Transverse colon (tissue), 4 donors: ENCODE results near the gene TCL1B. TPM values are rescaled to one million over a fixed set of nuclear protein-coding genes. Genes with fewer than 3 reads are reported as not detected.

Experiments used
- DNase-seq: peaks from one replicate; pipeline ENCODE4 v3.0.0-alpha.2; 2019
- H3K27ac ChIP-seq, 4 donors: fragments of 200-600 bp; sonication (generic); 2 replicates each; pipeline ENCODE4 v1.5.1; 2016 to 2018; ENCODE audit warnings: inconsistent platforms in 4 of 4
- H3K27me3 ChIP-seq: fragments of 200-600 bp; sonication (generic); 2 replicates; pipeline ENCODE4 v1.5.1; 2017; ENCODE audit warnings: inconsistent platforms
- H3K36me3 ChIP-seq, 4 donors: fragments of 200-600 bp; sonication (generic); 2 replicates each; pipeline ENCODE4 v1.5.1; 2017 to 2019; ENCODE audit warnings: inconsistent platforms in 4 of 4
- H3K4me1 ChIP-seq, 4 donors: fragments of 200-600 bp; sonication (generic); 2 replicates each; pipeline ENCODE4 v1.5.1; 2017 to 2020; ENCODE audit warnings: inconsistent platforms in 4 of 4
- H3K4me3 ChIP-seq, 4 donors: fragments of 200-600 bp; sonication (generic); 1 replicate in 1 of 4; 2 replicates in 3 of 4; pipeline versions ENCODE4 v1.5.1 to v1.6.1; 2017 to 2019; ENCODE audit warnings: inconsistent platforms in 4 of 4
- H3K9me3 ChIP-seq, 2 donors: fragments of 200-600 bp; sonication (generic); 2 replicates each; pipeline ENCODE4 v1.5.1; 2017 to 2019; ENCODE audit warnings: inconsistent platforms in 2 of 2
- CTCF ChIP-seq, 5 experiments: fragments of 200-600 bp in 3 of 5; fragments of 450-650 bp in 2 of 5; sonication (generic) in 3 of 5; IDR thresholded peaks; 1 replicate in 2 of 5; 2 replicates in 3 of 5; pipeline ENCODE4 v1.5.1; 2016 to 2017; ENCODE audit warnings: antibody characterized with exemption in 5 of 5, inconsistent platforms in 3 of 5, mild to moderate bottlenecking in 2 of 5, moderate library complexity in 1 of 5
- EP300 ChIP-seq: sonication (generic); formaldehyde crosslinking; IDR thresholded peaks from one replicate; pipeline ENCODE4 v1.6.1; 2017; ENCODE audit warnings: antibody characterized with exemption, low read depth
- POLR2A ChIP-seq: fragments of 450-650 bp; IDR thresholded peaks from one replicate; pipeline ENCODE4 v1.6.1; 2016; ENCODE audit warnings: antibody characterized with exemption, mild to moderate bottlenecking, moderate library complexity
- POLR2AphosphoS5 ChIP-seq, 3 donors: sonication (generic); formaldehyde crosslinking; IDR thresholded peaks; one replicate each; pipeline ENCODE4 v1.6.1; 2016; ENCODE audit warnings: antibody characterized with exemption in 3 of 3
- WGBS, 2 donors: methylation state at CpG; one replicate each; pipeline ENCODE4 v1.1.5; 2018; ENCODE audit warnings: low coverage in 1 of 2; 5-methylcytosine and 5-hydroxymethylcytosine counted together
- in situ Hi-C, 4 donors: fragments of 200-750 bp; cut with MboI; loops; one replicate each; pipeline versions ENCODE4 v1.15.0 to v1.15.1; 2017; ENCODE audit warnings: low sequenced_read_pairs in 3 of 4, low pct_ligation_motif_present in 1 of 4, low pct_unique_long_range_greater_than_20kb in 1 of 4
- intact Hi-C: fragments of 100-400 bp; cut with DNase I; formaldehyde crosslinking; loops from one replicate; pipeline ENCODE4 v1.15.1; 2023; ENCODE audit warnings: low total_unique reads
- total RNA-seq, 4 donors: library from RNA; depleted of rRNA; stranded (reverse); fragments of >200 nt; gene quantifications; one replicate each; pipeline ENCODE4 v1.1.0, GENCODE V29; 2016

TCL1B gene
- total RNA-seq, 4 donors from 2014 or later, result 0.64 TPM; not detected in 3

- no peak overlapping the region for H3K4me3 ChIP-seq
- in situ Hi-C loops (no loop called here), intact Hi-C loops (no loop called here)
- TF ChIP-seq EP300 (no peak), POLR2A (no peak), CTCF (IDR thresholded peaks at IDR 0.05) (no peak), POLR2AphosphoS5 (IDR thresholded peaks at IDR 0.05) (no peak)
- no peak for DNase-seq
- H3K27ac ChIP-seq, result no peak overlapping the region
- no peaks in the 10 kb centered on the region for H3K9me3 ChIP-seq
- H3K36me3 ChIP-seq, result no peaks in the 10 kb centered on the region
- 42 to 61% methylated on average over 2 to 5 of the region's 5 CpGs for WGBS, 2 donors
- H3K4me1 ChIP-seq, result no peaks in the 10 kb centered on the region
- H3K27me3 ChIP-seq, result peaks cover 5% of the 10 kb centered on the region
These were observed 9.7 kb downstream of the TCL1B start for GRCh38 chr14:95695913-95696312.

- in situ Hi-C loops (no loop called here), intact Hi-C loops (no loop called here)
- H3K9me3 ChIP-seq, result no peaks in the 10 kb centered on the region
- DNase-seq, result no peak
- no peak overlapping the region for H3K27ac ChIP-seq
- peaks cover 14% of the 10 kb centered on the region for H3K27me3 ChIP-seq
- 66 to 73% methylated on average over 9 to 15 of the region's 15 CpGs for WGBS, 2 donors
- H3K36me3 ChIP-seq, result no peaks in the 10 kb centered on the region
- H3K4me3 ChIP-seq, result no peak overlapping the region
- TF ChIP-seq POLR2A (no peak), POLR2AphosphoS5 (IDR thresholded peaks at IDR 0.05) (no peak), CTCF (IDR thresholded peaks at IDR 0.05) (no peak), EP300 (no peak)
- no peaks in the 10 kb centered on the region for H3K4me1 ChIP-seq
These were observed 10.5 kb downstream of the TCL1B start for GRCh38 chr14:95696741-95697140.

- Histone ChIP-seq H3K4me1 (no peaks in the 10 kb centered on the region), H3K27ac (no peak overlapping the region), H3K36me3 (no peaks in the 10 kb centered on the region), H3K4me3 (no peak overlapping the region), H3K27me3 (peaks cover 22% of the 10 kb centered on the region), H3K9me3 (no peaks in the 10 kb centered on the region)
- intact Hi-C loops, result no loop called here
- WGBS, 2 donors, result 39 to 48% methylated on average over 6 to 7 of the region's 7 CpGs
- DNase-seq, result no peak
- in situ Hi-C loops, result no loop called here
- TF ChIP-seq POLR2AphosphoS5 (IDR thresholded peaks at IDR 0.05) (no peak), POLR2A (no peak), CTCF (IDR thresholded peaks at IDR 0.05) (no peak), EP300 (no peak)
These were observed 11.5 kb downstream of the TCL1B start for GRCh38 chr14:95697764-95698163.

GRCh38 chr14:95698287-95698686 is 12.1 kb downstream of the TCL1B start:
- no peak for DNase-seq
- Histone ChIP-seq H3K27ac (no peak overlapping the region), H3K4me1 (no peaks in the 10 kb centered on the region), H3K27me3 (peaks cover 22% of the 10 kb centered on the region), H3K36me3 (no peaks in the 10 kb centered on the region), H3K4me3 (no peak overlapping the region), H3K9me3 (no peaks in the 10 kb centered on the region)
- intact Hi-C loops (no loop called here), in situ Hi-C loops (no loop called here)
- TF ChIP-seq POLR2AphosphoS5 (IDR thresholded peaks at IDR 0.05) (no peak), CTCF (IDR thresholded peaks at IDR 0.05) (no peak), POLR2A (no peak), EP300 (no peak)
